Prostate gland (tissue), 2 donors: Measurements from ENCODE around the gene RTEL1. TPM values are rescaled to one million over a fixed set of nuclear protein-coding genes. Genes with fewer than 3 reads are reported as not detected.

Experiments
- DNase-seq: peaks from one replicate; pipeline ENCODE4 v3.0.0-alpha.2; 2019; ENCODE audit warnings: low spot score
- H3K27ac ChIP-seq, 2 donors: fragments of 200-600 bp; sonication (generic); 2 replicates each; pipeline ENCODE4 v1.5.1; 2017 to 2019
- H3K27me3 ChIP-seq: fragments of 200-600 bp; sonication (generic); replicated peaks from 2 replicates; pipeline ENCODE4 v1.5.1; 2019; ENCODE audit not compliant: insufficient read depth
- H3K36me3 ChIP-seq, 2 donors: fragments of 200-600 bp; sonication (generic); 1 replicate in 1 of 2; 2 replicates in 1 of 2; pipeline versions ENCODE4 v1.5.1 to v1.8.1; 2017 to 2019
- H3K4me1 ChIP-seq: fragments of 200-600 bp; sonication (generic); replicated peaks from 2 replicates; pipeline ENCODE4 v1.5.1; 2019
- H3K4me3 ChIP-seq, 2 donors: fragments of 200-600 bp; sonication (generic); 2 replicates each; pipeline ENCODE4 v1.5.1; 2017 to 2019
- H3K9me3 ChIP-seq: fragments of 200-600 bp; sonication (generic); 2 replicates; pipeline ENCODE4 v1.5.1; 2017
- POLR2A ChIP-seq: fragments of 450-650 bp; IDR thresholded peaks from one replicate; pipeline ENCODE4 v1.6.1; 2016; ENCODE audit warnings: antibody characterized with exemption, mild to moderate bottlenecking
- POLR2AphosphoS5 ChIP-seq: sonication (generic); formaldehyde crosslinking; IDR thresholded peaks from one replicate; pipeline ENCODE4 v1.6.1; 2017; ENCODE audit warnings: antibody characterized with exemption
- WGBS: methylation state at CpG from one replicate; pipeline ENCODE4 v1.1.5; 2018; 5-methylcytosine and 5-hydroxymethylcytosine counted together
- intact Hi-C: fragments of 100-400 bp; cut with DNase I; formaldehyde crosslinking; loops from one replicate; pipeline ENCODE4 v1.14.2; 2022
- total RNA-seq, 2 donors: library from RNA; depleted of rRNA; stranded (reverse); fragments of >200 nt; gene quantifications; one replicate each; pipeline ENCODE4 v1.1.0, GENCODE V29; 2016
- TF ChIP-seq, protein P1 (sequence below), 4 experiments: fragments of 200-600 bp in 2 of 4; fragments of 450-650 bp in 2 of 4; sonication (generic) in 2 of 4; IDR thresholded peaks; 1 replicate in 3 of 4; 2 replicates in 1 of 4; pipeline ENCODE4 v1.5.1; 2016 to 2019; ENCODE audit warnings: antibody characterized with exemption in 4 of 4, mild to moderate bottlenecking in 2 of 4, moderate library complexity in 2 of 4

RTEL1 gene
- total RNA-seq, 2 donors from 2014 or later, result 21.8 to 42.6 TPM

DNA sequence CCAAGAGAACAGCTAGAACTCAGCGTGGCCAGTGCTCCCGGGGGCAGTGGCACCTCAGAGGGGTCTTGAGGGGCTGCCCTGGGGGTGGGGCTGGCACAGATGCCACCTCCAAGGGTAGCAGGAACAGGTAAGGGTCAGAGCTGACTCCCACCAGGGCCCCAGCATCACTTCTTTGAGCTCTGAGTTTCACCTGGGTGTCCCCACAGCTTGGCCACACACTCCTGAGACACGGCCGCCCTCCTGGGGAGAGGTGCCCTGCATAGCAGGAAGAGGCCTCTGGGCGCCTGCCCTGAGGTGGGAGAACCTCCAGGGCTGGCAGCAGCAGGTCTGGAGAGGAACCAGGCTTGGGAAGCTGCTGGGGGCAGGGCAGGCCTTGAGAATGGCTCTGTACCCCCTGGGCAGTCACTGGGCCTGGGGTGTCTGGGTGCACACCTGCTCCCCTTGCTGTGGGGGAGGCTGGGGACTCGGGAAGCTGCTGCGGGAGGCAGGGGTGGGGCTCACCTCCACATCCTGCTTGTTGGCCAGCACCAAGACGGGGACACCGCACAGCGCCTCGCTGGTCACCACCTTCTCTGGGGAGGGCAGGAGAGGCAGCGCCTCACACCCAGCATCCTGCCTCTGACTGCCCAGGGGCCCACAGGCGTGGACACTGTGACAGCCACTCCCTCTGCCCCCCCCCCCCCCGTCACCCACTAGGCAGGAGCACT, 43.4 kb downstream of the RTEL1 start:
- DNase-seq, result no peak
- 85% methylated on average over 11 of the region's 14 CpGs for WGBS
- no peaks in the 10 kb centered on the region for H3K9me3 ChIP-seq
- H3K27ac ChIP-seq, result no peak overlapping the region
- H3K27me3 ChIP-seq, result no peaks in the 10 kb centered on the region
- intact Hi-C loops, result no loop called here
- TF ChIP-seq POLR2AphosphoS5, result no peak
- TF ChIP-seq, protein P1, sequence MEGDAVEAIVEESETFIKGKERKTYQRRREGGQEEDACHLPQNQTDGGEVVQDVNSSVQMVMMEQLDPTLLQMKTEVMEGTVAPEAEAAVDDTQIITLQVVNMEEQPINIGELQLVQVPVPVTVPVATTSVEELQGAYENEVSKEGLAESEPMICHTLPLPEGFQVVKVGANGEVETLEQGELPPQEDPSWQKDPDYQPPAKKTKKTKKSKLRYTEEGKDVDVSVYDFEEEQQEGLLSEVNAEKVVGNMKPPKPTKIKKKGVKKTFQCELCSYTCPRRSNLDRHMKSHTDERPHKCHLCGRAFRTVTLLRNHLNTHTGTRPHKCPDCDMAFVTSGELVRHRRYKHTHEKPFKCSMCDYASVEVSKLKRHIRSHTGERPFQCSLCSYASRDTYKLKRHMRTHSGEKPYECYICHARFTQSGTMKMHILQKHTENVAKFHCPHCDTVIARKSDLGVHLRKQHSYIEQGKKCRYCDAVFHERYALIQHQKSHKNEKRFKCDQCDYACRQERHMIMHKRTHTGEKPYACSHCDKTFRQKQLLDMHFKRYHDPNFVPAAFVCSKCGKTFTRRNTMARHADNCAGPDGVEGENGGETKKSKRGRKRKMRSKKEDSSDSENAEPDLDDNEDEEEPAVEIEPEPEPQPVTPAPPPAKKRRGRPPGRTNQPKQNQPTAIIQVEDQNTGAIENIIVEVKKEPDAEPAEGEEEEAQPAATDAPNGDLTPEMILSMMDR (IDR thresholded peaks at IDR 0.05), result no peak
- TF ChIP-seq POLR2A, result no peak
- H3K36me3 ChIP-seq, result peaks cover 0 to 23% of the 10 kb centered on the region in 2 donors
- peaks cover 8% of the 10 kb centered on the region for H3K4me1 ChIP-seq
- no peak overlapping the region for H3K4me3 ChIP-seq

DNA sequence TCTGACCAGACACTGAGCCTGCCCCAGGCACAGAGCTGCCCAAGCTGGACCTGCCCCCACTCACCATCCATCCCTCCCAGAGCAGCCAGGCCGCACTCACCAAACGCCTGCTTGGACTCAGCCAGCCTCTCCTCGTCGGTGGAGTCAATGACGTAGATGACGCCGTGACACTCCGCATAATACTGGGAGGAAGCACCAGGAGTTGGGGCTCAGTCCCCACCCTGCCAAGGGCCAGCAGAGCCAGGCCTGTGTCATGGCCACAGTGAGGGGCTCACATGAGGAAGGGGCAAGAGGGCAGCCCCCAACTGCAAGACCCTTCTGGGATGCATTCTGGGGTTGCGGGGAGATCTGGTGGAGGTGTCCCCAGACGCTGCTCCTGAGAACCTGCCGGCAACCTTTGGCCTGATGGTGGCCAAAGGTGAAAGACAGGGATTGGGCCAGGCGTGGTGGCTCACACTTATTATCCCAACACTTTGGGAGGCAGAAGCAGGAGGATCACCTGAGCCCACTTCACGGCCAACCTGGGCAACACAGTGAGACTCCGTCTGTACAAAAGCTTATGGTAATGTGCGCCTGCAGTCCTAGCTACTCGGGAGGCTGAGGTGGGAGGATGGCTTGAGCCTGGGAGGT, 44.0 kb downstream of the RTEL1 start:
- H3K36me3 ChIP-seq, result peaks cover 0 to 23% of the 10 kb centered on the region in 2 donors
- H3K27me3 ChIP-seq, result no peaks in the 10 kb centered on the region
- intact Hi-C loops, result no loop called here
- H3K4me3 ChIP-seq, result no peak overlapping the region
- 88% methylated on average over 16 of the region's 16 CpGs for WGBS
- H3K4me1 ChIP-seq, result peaks cover 10% of the 10 kb centered on the region
- H3K27ac ChIP-seq, result no peak overlapping the region
- no peak for DNase-seq
- no peaks in the 10 kb centered on the region for H3K9me3 ChIP-seq
- TF ChIP-seq, protein P1 (IDR thresholded peaks at IDR 0.05), result no peak
- TF ChIP-seq POLR2AphosphoS5 (no peak), POLR2A (no peak)

DNA sequence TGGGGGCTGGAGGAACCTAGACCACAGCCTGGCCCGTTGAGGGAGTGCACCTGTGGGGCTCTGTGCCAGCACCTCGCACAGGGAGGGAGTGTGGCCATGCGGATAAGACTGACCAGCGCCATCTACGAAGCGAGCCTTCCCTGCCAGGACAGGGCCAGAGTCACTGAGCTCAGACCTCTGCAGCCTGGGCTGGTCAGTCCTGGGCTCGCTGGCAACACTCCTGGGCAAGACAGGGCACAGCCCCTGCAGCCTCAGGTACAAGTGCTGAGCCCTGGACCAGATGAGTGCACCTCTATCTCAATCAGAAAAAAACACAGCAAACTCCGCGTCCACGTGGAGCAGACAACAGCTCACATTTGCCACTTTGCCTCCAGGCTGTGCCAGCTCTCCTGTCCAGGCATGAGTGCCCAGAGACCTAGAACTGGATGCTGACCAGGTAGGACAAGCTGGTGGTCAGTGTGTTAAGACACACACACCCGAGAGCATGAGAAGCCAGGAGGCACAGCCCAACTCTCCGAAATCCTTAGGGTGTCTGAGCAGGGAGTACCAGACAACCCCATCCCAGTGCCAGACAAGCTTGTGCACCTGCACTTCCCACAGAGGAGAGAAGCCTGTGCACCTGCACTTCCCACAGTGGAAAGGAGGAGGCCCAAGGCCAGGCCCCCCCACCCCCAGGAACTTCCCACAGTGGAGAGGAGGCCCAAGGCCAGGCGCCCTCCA, 44.8 kb downstream of the RTEL1 start:
- no peak overlapping the region for H3K4me3 ChIP-seq
- no peaks in the 10 kb centered on the region for H3K27me3 ChIP-seq
- H3K36me3 ChIP-seq, result peaks cover 0 to 23% of the 10 kb centered on the region in 2 donors
- 77% methylated on average over 12 of the region's 13 CpGs for WGBS
- TF ChIP-seq POLR2AphosphoS5, result no peak
- peaks cover 8% of the 10 kb centered on the region for H3K4me1 ChIP-seq
- DNase-seq, result no peak
- no peak overlapping the region for H3K27ac ChIP-seq
- intact Hi-C loops, result no loop called here
- H3K9me3 ChIP-seq, result no peaks in the 10 kb centered on the region

DNA sequence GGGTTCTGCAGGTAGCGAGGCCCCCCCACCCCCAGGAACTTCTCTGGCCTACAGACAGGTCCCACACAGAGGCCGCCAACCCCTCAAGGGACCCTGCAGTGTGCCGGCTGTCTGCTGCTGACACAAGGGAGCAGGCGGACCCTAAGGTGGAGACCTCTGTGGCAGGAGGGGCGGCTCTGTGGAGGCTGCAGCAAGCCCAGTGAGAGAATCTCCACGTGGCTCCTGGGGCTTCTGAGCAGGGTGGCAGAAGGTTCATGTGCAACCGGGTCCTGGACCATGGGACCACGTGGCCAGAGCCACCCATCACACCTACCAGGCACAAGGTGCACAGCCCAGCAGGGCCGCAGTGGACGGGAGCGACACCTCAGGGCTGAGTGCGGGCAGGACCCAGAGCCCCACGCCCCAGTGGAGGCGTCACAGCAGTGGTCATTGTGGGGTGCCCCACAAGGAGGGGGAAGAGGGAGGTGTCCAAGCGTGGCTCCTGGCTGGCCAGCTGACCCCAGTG, 45.4 kb downstream of the RTEL1 start:
- no peaks in the 10 kb centered on the region for H3K9me3 ChIP-seq
- no peak for DNase-seq
- intact Hi-C loops, result no loop called here
- peaks cover 0 to 23% of the 10 kb centered on the region in 2 donors for H3K36me3 ChIP-seq
- no peaks in the 10 kb centered on the region for H3K27me3 ChIP-seq
- WGBS, result 89% methylated on average over 14 of the region's 15 CpGs
- TF ChIP-seq POLR2AphosphoS5, result no peak
- TF ChIP-seq, protein P1 (IDR thresholded peaks at IDR 0.05), result no peak
- no peak for TF ChIP-seq POLR2A
- no peak overlapping the region for H3K4me3 ChIP-seq
- peaks cover 10% of the 10 kb centered on the region for H3K4me1 ChIP-seq
- no peak overlapping the region for H3K27ac ChIP-seq

DNA sequence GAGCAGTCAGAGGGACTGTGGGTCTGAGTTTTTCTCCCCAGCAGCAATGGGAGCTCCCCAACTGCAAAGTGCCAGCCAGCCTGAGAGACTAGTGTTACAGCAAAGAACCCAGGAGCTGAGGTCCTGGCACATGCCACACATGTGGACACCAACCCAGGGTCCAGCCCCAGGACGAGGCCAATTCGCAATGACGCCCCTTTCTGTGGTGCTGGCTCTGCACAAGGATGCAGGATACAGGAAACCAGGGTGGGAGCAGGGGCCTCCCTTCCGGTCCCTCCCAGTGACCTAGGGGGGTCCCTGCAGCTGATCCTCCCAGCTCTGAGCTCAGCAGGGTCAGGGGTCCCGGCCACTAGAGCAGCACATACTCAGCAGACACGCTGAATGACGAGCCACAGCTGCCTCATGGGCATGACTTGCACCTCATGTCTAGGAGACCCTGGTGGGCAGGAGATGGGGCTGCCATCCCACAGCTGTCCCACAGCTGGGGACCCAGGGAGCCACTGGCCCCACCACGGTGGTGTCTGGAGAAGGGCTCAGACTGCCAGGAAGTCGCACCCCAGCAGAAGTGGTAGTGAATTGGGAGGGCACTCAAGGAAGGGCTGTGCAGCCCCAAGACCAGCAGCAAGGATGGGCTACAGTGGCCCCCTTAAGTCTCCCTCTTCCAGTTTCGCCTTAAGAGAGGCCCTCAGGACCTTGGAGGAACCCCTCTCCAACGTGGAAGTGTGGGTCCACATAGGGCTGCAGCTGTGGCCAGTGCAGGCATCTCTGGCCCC, 46.0 kb downstream of the RTEL1 start:
- TF ChIP-seq POLR2A (no peak), POLR2AphosphoS5 (no peak)
- TF ChIP-seq, protein P1 (IDR thresholded peaks at IDR 0.05), result no peak
- DNase-seq, result no peak
- H3K4me3 ChIP-seq, result no peak overlapping the region
- peaks cover 0 to 23% of the 10 kb centered on the region in 2 donors for H3K36me3 ChIP-seq
- 87% methylated on average over 11 of the region's 11 CpGs for WGBS
- intact Hi-C loops, result no loop called here
- no peaks in the 10 kb centered on the region for H3K27me3 ChIP-seq
- H3K9me3 ChIP-seq, result no peaks in the 10 kb centered on the region
- peaks cover 17% of the 10 kb centered on the region for H3K4me1 ChIP-seq
- H3K27ac ChIP-seq, result no peak overlapping the region
